HepG2 (cell line): Measurements from ENCODE around the gene PA2G4. TPM values are rescaled to one million over a fixed set of nuclear protein-coding genes. Genes with fewer than 3 reads are reported as not detected.

ENCODE experiments used
- ATAC-seq: fragments of 200-7000 bp; cut with Tn5 transposase; 3 replicates; pipeline ENCODE4 v1.9.1; 2020; ENCODE audit warnings: mild to moderate bottlenecking, moderate library complexity
- BruUV-seq: library from RNA; stranded (reverse); fragments of 400-500 nt; replicated peaks from 2 replicates; lab custom pipeline; 2021; lab: Mats Ljungman, UMichigan
- CTCF ChIA-PET: fragments of 300-600 bp; formaldehyde crosslinking; extraction: SDS; loops from one replicate; lab custom pipeline; 2021; ENCODE audit warnings: low total read pairs, inconsistent platforms, low intra/inter-chr PET ratio; lab: Yijun Ruan, JAX
- POLR2A ChIA-PET: fragments of 350-600 bp; sonication (Branson Sonifier 250); formaldehyde crosslinking; loops from one replicate; lab custom pipeline; 2020; ENCODE audit warnings: antibody characterized with exemption, inconsistent platforms; lab: Yijun Ruan, JAX
- DNase-seq: peaks from one replicate; pipeline ENCODE4 v3.0.0-alpha.2; 2015; ENCODE audit warnings: low spot score
- FAIRE-seq: peaks from 3 replicates; lab custom pipeline; 2011; peaks lifted over from hg19 to GRCh38; lab: Jason Lieb, UNC
- H2AFZ ChIP-seq: one replicate; pipeline ENCODE4 v1.6.1; 2011; ENCODE audit warnings: low read length, inconsistent platforms
- H3K27ac ChIP-seq: fragments of 300-600 bp; 3 replicates; pipeline ENCODE4 v1.8.0; 2011; ENCODE audit warnings: mixed run types, mild to moderate bottlenecking, mixed read lengths, low read length, inconsistent platforms; ENCODE audit not compliant: insufficient read depth; ENCODE audit errors: extremely low read length
- H3K27me3 ChIP-seq, 2 experiments: fragments of 200-600 bp in 1 of 2; 2 replicates in 1 of 2; 3 replicates in 1 of 2; pipeline versions ENCODE4 v1.6.0 to v1.8.0; 2011; ENCODE audit warnings: low read length in 2 of 2, mild to moderate bottlenecking in 2 of 2, moderate library complexity in 2 of 2, inconsistent platforms in 1 of 2; ENCODE audit not compliant: insufficient read depth in 2 of 2, control insufficient read depth in 1 of 2
- H3K36me3 ChIP-seq, 2 experiments: fragments of 200-600 bp in 1 of 2; replicated peaks in 1 of 2; 2 replicates in 1 of 2; 3 replicates in 1 of 2; pipeline versions ENCODE4 v1.5.1 to v1.8.0; 2011; ENCODE audit warnings: low read length in 2 of 2, inconsistent platforms in 1 of 2; ENCODE audit not compliant: insufficient read depth in 2 of 2, control insufficient read depth in 1 of 2
- H3K4me1 ChIP-seq: 2 replicates; pipeline ENCODE4 v1.5.1; 2012; ENCODE audit warnings: low read length, inconsistent platforms; ENCODE audit not compliant: insufficient read depth
- H3K4me2 ChIP-seq: 2 replicates; pipeline ENCODE4 v1.6.0; 2011; ENCODE audit warnings: low read depth, low read length, inconsistent platforms
- H3K4me3 ChIP-seq, 3 experiments: fragments of 200-600 bp in 1 of 3; sonication (generic), shearing (Covaris generic) in 1 of 3; replicated peaks in 1 of 3; 2 replicates each; pipeline ENCODE4 v1.5.1; 2011 to 2016; ENCODE audit warnings: low read length in 3 of 3, inconsistent platforms in 2 of 3, low read depth in 2 of 3, mild to moderate bottlenecking in 2 of 3, control low read depth in 1 of 3, mixed read lengths in 1 of 3; ENCODE audit not compliant: insufficient read depth in 1 of 3
- H3K79me2 ChIP-seq: one replicate; pipeline ENCODE4 v1.6.1; 2011; ENCODE audit warnings: low read length, inconsistent platforms; ENCODE audit not compliant: insufficient read depth
- H3K9ac ChIP-seq: 2 replicates; pipeline ENCODE4 v1.6.0; 2011; ENCODE audit warnings: mild to moderate bottlenecking, low read depth, low read length, inconsistent platforms; ENCODE audit not compliant: insufficient read depth
- H3K9me3 ChIP-seq: 2 replicates; pipeline ENCODE4 v1.5.1; 2012; ENCODE audit warnings: mild to moderate bottlenecking, low read length
- H4K20me1 ChIP-seq: 2 replicates; pipeline ENCODE4 v1.6.0; 2011; ENCODE audit warnings: inconsistent platforms, mild to moderate bottlenecking, low read length, moderate library complexity; ENCODE audit not compliant: insufficient read depth
- CEBPG ChIP-seq: IDR thresholded peaks from 2 replicates; pipeline ENCODE4 v1.6.1; 2016
- DR1 ChIP-seq: sonication (generic); formaldehyde crosslinking; IDR thresholded peaks from 2 replicates; pipeline ENCODE4 v1.8.0; 2021; ENCODE audit warnings: mild to moderate bottlenecking, missing genetic modification reagents, inconsistent platforms
- EP300 ChIP-seq, 3 experiments: sonication (generic) in 1 of 3; formaldehyde crosslinking in 1 of 3; IDR thresholded peaks; 2 replicates each; pipeline versions ENCODE4 v1.5.1 to v1.6.1; 2011 to 2020; ENCODE audit warnings: low read depth in 2 of 3, low read length in 2 of 3, borderline replicate concordance in 1 of 3, improper control_type of control experiment in 1 of 3, mild to moderate bottlenecking in 1 of 3, missing genetic modification reagents in 1 of 3, moderate library complexity in 1 of 3
- MIER3 ChIP-seq: IDR thresholded peaks from 2 replicates; pipeline ENCODE4 v1.6.1; 2016; ENCODE audit warnings: missing compliant biosample characterization, borderline replicate concordance
- MIXL1 ChIP-seq: IDR thresholded peaks from 2 replicates; pipeline ENCODE4 v1.6.1; 2016
- NR2F6 ChIP-seq, 2 experiments: IDR thresholded peaks; 2 replicates each; pipeline ENCODE4 v1.6.1; 2016; ENCODE audit warnings: antibody characterized with exemption in 1 of 2, mild to moderate bottlenecking in 1 of 2
- RCOR2 ChIP-seq: IDR thresholded peaks from 2 replicates; pipeline ENCODE4 v1.6.1; 2016; ENCODE audit warnings: missing biosample characterization, missing genetic modification reagents
- SMAD3 ChIP-seq: sonication (generic); formaldehyde crosslinking; IDR thresholded peaks from 2 replicates; pipeline ENCODE4 v1.4.0; 2020; ENCODE audit warnings: missing genetic modification reagents
- SP5 ChIP-seq: IDR thresholded peaks from 2 replicates; pipeline ENCODE4 v1.6.1; 2016; ENCODE audit warnings: low read depth, borderline replicate concordance
- ZFY ChIP-seq: sonication (generic); formaldehyde crosslinking; IDR thresholded peaks from 2 replicates; pipeline ENCODE4 v1.4.0; 2020; ENCODE audit warnings: missing genetic modification reagents
- ZNF3 ChIP-seq: IDR thresholded peaks from 2 replicates; pipeline ENCODE4 v1.7.0; 2017; ENCODE audit warnings: inconsistent platforms
- ZNF331 ChIP-seq: sonication (generic); formaldehyde crosslinking; IDR thresholded peaks from 2 replicates; pipeline ENCODE4 v1.4.0; 2020; ENCODE audit warnings: missing genetic modification reagents
- ZNF337 ChIP-seq: sonication (generic); formaldehyde crosslinking; IDR thresholded peaks from 2 replicates; pipeline ENCODE4 v1.5.1; 2020; ENCODE audit warnings: missing genetic modification reagents, low read depth, mild to moderate bottlenecking, borderline replicate concordance
- ZNF33A ChIP-seq: sonication (generic); formaldehyde crosslinking; IDR thresholded peaks from 2 replicates; pipeline ENCODE4 v1.5.1; 2020; ENCODE audit warnings: missing genetic modification reagents, mild to moderate bottlenecking, moderate library complexity, borderline replicate concordance
- ZNF709 ChIP-seq: sonication (generic); formaldehyde crosslinking; IDR thresholded peaks from 2 replicates; pipeline ENCODE4 v1.5.0; 2020; ENCODE audit warnings: mild to moderate bottlenecking, missing genetic modification reagents
- ZNF816 ChIP-seq: sonication (generic); formaldehyde crosslinking; IDR thresholded peaks from 2 replicates; pipeline ENCODE4 v1.8.0; 2022; ENCODE audit warnings: missing genetic modification reagents, mild to moderate bottlenecking, borderline replicate concordance
- WGBS: methylation state at CpG from one replicate; pipeline ENCODE4 v1.1.6; 2017; ENCODE audit warnings: low lambda C conversion rate; 5-methylcytosine and 5-hydroxymethylcytosine counted together
- in situ Hi-C: cut with HindIII; loops from 2 replicates; pipeline ENCODE4 v1.10.0; 2017; ENCODE audit warnings: low pct_unique_long_range_greater_than_20kb; ENCODE audit not compliant: extremely low pct_ligation_motif_present
- intact Hi-C: fragments of 100-400 bp; cut with micrococcal nuclease; formaldehyde crosslinking; loops from one replicate; pipeline ENCODE4 v1.10.0; 2022; ENCODE audit not compliant: unreplicated experiment
- polyA plus RNA-seq, 8 experiments: library from polyadenylated mRNA; depleted of rRNA in 3 of 8; stranded (reverse) in 7 of 8; unstranded in 1 of 8; fragments of >200 nt; fragmentation: Illumina TruSeq in 4 of 8; extraction: Trizol in 4 of 8; gene quantifications; 2 replicates each; pipeline versions ENCODE4 v1.2.1 to v1.2.3, GENCODE V29; 2011 to 2016; ENCODE audit warnings: low read depth in 4 of 8, missing spikeins in 1 of 8, mixed read lengths in 1 of 8; ENCODE audit not compliant: insufficient read depth in 1 of 8
- total RNA-seq, 5 experiments: library from RNA; depleted of rRNA; stranded (reverse); fragments of >200 nt; fragmentation: Illumina TruSeq; extraction: Trizol; gene quantifications; 2 replicates each; pipeline ENCODE4 v1.2.3, GENCODE V29; 2016; ENCODE audit warnings: low read depth in 1 of 5
- TF ChIP-seq, protein P1 (sequence below): sonication (generic); formaldehyde crosslinking; IDR thresholded peaks from 2 replicates; pipeline ENCODE4 v1.5.1; 2020; ENCODE audit warnings: mild to moderate bottlenecking, missing genetic modification reagents, moderate library complexity
- TF ChIP-seq, protein P2 (sequence below): sonication (generic); formaldehyde crosslinking; conservative IDR thresholded peaks from 2 replicates; pipeline ENCODE4 v1.8.0; 2022; ENCODE audit warnings: low read depth, missing genetic modification reagents
- TF ChIP-seq, protein P3 (sequence below): fragments of 450-650 bp; IDR thresholded peaks from 2 replicates; pipeline ENCODE4 v1.6.1; 2017

The PA2G4 gene
- total and polyA plus RNA-seq, 2 of the 13 experiments (the other 11 are each of a cell fraction or from before 2014, with no cell fraction given), result 147 to 240 TPM

DNA sequence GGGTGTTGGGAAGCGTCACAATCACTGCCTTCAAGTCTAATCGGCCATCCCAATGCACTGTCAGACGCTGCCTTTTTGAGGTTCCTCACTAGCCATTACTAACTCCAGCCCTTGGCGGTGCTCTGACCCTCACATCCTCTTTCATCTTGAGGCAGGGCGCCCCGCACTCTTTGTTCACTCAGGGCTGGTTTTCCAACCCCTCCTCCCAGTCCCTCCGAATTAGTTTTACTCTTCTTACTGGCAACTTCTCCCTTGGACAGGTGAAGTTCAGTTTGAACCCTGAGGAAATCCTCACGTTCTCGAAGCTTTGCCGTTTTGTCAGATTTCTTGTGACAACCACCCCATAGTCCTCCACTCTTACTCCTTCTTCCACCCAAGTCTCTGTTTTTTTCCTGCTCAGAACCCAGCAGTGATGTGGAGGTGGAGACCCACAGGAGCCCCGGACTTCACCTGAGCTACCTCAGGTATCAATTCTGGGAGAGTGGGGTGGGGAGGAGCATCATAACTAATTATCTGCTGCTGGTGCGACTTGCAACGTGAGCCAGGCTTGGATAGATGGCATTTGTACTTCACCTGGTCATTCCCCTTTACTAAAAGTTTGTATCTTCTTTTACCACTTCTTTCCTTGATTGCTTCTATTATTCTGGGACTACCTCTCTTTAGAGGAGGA lies 14.5 kb downstream of the PA2G4 start (continued):
- TF ChIP-seq, protein P1, sequence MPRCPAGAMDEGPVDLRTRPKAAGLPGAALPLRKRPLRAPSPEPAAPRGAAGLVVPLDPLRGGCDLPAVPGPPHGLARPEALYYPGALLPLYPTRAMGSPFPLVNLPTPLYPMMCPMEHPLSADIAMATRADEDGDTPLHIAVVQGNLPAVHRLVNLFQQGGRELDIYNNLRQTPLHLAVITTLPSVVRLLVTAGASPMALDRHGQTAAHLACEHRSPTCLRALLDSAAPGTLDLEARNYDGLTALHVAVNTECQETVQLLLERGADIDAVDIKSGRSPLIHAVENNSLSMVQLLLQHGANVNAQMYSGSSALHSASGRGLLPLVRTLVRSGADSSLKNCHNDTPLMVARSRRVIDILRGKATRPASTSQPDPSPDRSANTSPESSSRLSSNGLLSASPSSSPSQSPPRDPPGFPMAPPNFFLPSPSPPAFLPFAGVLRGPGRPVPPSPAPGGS (CRISPR knock-in tag), result no peak
- TF ChIP-seq ZNF331 (CRISPR knock-in tag), result no peak
- 0 out of 2 replicates have a peak, but pooled peaks have one; percentile 23 for TF ChIP-seq ZNF33A (CRISPR knock-in tag)
- TF ChIP-seq ZNF3, result peak; percentile 14; the same call in 1 of the 2 replicates
- TF ChIP-seq ZNF816 (CRISPR knock-in tag), result 0 out of 2 replicates have a peak, but pooled peaks have one; percentile 74
- 0 out of 2 replicates have a peak, but pooled peaks have one; percentile 3 for TF ChIP-seq MIER3

DNA sequence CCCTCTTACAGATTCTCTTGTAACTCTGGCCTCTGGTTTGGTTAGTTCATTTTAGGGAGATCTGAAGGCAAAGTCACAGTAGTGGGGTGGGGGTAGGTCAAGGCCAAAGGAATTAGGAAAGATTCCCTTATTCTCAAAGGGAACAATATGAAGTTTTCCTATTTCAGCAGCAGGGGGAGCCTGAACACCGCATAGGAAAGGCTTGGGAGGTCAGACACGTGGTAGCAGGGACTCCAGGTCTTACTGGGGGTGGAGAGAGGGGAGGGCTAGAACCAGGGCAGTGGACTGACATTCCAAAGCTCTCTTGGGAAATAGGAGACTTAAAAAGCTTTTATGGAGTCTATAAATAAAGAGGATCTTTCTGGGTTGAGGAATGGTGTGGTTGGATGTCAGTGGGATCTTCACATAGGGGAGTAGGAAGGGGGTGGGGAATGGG lies 15.0 kb downstream of the PA2G4 start:
- H2AFZ ChIP-seq, result no peak overlapping the region
- H3K9me3 ChIP-seq, result no peaks in the 10 kb centered on the region
- FAIRE-seq (peak; percentile 90), DNase-seq (peak; percentile 95), ATAC-seq (peak; percentile 58)
- 0% methylated on average over 2 of the region's 2 CpGs for WGBS
- peaks cover 15% of the 10 kb centered on the region for H3K79me2 ChIP-seq
- in situ Hi-C loops, result no loop called here
- H3K27me3 ChIP-seq, result no peaks in the 10 kb centered on the region; a peak in 1 of 5 replicates
- POLR2A ChIA-PET, result interaction anchor here (0.6 to 6.2 kb wide), 15 partner anchors 9 to 241 kb away, joined by 3 to 128 read pairs (median 4); partner anchors contain the start of genes ERBB3, ESYT1, MYL6 and MYL6B
- intact Hi-C loops, result loop anchor here (1.0 to 5.0 kb wide), 6 partner anchors 33 to 348 kb away; partner anchors contain the start of genes CS, MYL6B, SMARCC2 and SPRYD4
- CTCF ChIA-PET, result interaction anchor here (0.6 to 3.2 kb wide), 5 partner anchors 40 to 105 kb away, joined by 3 to 49 read pairs (median 4); partner anchors contain the start of genes NABP2 and SMARCC2
- peak overlapping the region; percentile 98 for H3K4me2 ChIP-seq
- 0 out of 5 replicates have a peak, but pooled peaks cover 0 to 4% of the 10 kb centered on the region in 2 experiments for H3K36me3 ChIP-seq
- H4K20me1 ChIP-seq, result no peaks in the 10 kb centered on the region
- peak overlapping the region; percentile 72 for H3K9ac ChIP-seq
- H3K27ac ChIP-seq, result peak overlapping the region; percentile 72
- H3K4me3 ChIP-seq, result peak overlapping the region; percentile 67 to 86 (median 74)
- H3K4me1 ChIP-seq, result peaks cover 64% of the 10 kb centered on the region
- no TSS peak for BruUV-seq
- TF ChIP-seq, protein P2, sequence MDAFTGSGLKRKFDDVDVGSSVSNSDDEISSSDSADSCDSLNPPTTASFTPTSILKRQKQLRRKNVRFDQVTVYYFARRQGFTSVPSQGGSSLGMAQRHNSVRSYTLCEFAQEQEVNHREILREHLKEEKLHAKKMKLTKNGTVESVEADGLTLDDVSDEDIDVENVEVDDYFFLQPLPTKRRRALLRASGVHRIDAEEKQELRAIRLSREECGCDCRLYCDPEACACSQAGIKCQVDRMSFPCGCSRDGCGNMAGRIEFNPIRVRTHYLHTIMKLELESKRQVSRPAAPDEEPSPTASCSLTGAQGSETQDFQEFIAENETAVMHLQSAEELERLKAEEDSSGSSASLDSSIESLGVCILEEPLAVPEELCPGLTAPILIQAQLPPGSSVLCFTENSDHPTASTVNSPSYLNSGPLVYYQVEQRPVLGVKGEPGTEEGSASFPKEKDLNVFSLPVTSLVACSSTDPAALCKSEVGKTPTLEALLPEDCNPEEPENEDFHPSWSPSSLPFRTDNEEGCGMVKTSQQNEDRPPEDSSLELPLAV (CRISPR knock-in tag), result no peak
- TF ChIP-seq CEBPG (CRISPR knock-in tag), result peak; percentile 42; the same call in 1 of the 2 replicates
- 0 out of 2 replicates have a peak, but pooled peaks have one; percentile 11 for TF ChIP-seq RCOR2
- TF ChIP-seq DR1 (CRISPR knock-in tag), result no peak
- TF ChIP-seq NR2F6 (IDR thresholded peaks at IDR 0.05), result peak; percentile 84
- peak; percentile 84 for TF ChIP-seq NR2F6 (CRISPR knock-in tag; IDR thresholded peaks at IDR 0.05)
- no peak for TF ChIP-seq MIXL1
- TF ChIP-seq ZNF709 (CRISPR knock-in tag), result no peak
- no peak for TF ChIP-seq ZFY
- TF ChIP-seq EP300 (IDR thresholded peaks at IDR 0.05; ENCODE audit: low read depth in 2 of 2, low read length in 2 of 2), result no peak
- TF ChIP-seq EP300 (CRISPR knock-in tag; IDR thresholded peaks at IDR 0.05; ENCODE audit: borderline replicate concordance), result no peak
- TF ChIP-seq SP5 (CRISPR knock-in tag), result peak; percentile 25; the same call in 1 of the 2 replicates
- no peak for TF ChIP-seq ZNF337 (CRISPR knock-in tag)
- TF ChIP-seq SMAD3, result peak; percentile 26; the same call in 1 of the 2 replicates
- TF ChIP-seq, protein P3, sequence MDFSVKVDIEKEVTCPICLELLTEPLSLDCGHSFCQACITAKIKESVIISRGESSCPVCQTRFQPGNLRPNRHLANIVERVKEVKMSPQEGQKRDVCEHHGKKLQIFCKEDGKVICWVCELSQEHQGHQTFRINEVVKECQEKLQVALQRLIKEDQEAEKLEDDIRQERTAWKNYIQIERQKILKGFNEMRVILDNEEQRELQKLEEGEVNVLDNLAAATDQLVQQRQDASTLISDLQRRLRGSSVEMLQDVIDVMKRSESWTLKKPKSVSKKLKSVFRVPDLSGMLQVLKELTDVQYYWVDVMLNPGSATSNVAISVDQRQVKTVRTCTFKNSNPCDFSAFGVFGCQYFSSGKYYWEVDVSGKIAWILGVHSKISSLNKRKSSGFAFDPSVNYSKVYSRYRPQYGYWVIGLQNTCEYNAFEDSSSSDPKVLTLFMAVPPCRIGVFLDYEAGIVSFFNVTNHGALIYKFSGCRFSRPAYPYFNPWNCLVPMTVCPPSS, result no peak
